ENCODE data around the gene AFAP1L1.

AFAP1L1 gene

DNA sequence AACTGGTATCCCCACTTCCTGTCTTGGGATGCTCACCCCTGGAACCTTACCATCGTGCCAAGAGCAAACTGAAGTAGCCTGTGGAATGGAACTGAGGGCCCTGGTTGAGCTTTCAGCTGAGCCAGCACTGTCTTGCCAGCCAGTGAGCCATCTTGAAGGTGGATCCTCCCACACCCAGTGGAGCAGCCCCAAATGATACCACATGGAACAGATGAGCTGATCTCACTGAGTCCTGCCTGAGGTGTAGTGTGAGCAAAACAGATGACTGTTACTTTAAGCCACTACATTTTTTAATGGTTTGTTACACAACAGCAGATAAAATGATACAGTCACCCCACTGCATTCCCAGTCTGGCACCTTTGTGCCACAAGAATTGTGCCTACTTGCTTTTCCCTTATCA, 84.0 kb downstream of the AFAP1L1 start:
- DNase-seq = no peak

GRCh38 chr5:149356391-149356790, 84.7 kb downstream of the AFAP1L1 start:
- DNase-seq = no peak

GRCh38 chr5:149357370-149358293, 86.0 kb downstream of the AFAP1L1 start, which contains the start of gene PCYOX1L:
Gene PCYOX1L, plus strand, starts transcription at chr5:149358046. Its CDS starts 23 bp downstream, at chr5:149358069.
- DNase-seq = peak; percentile 94

- peak; percentile 63 for DNase-seq
Measured at GRCh38 chr5:149358294-149358651, 86.6 kb downstream of the AFAP1L1 start.

DNA sequence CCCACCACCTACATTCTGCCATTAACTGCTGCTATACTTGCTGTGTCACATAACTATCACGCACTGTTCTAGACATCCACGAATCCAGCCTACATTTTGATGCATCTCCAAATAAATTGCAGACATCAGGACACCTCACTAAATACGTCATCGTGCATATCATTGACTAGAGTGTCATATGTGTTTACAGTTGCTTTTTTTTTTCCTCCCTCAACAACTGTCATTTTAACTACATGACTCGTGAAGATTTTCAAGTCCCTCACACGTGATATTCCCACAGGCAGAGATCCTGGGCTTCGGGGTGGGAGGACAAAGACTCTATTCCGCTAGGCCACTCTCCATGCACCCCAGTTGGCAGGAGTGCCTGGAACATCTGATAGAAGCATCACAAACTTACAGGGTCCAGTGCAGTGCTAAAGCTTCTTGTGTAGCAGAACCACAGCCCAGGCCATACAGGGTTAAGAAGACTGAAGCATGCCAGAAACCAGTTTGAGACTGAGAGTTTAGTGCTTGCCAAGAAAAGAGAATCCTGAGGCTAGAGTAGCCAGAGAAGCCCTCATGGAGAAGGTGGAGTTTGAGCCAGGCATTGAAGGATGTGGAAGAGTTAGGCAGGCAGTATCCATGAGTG, 87.3 kb downstream of the AFAP1L1 start:
- no peak for DNase-seq

DNA sequence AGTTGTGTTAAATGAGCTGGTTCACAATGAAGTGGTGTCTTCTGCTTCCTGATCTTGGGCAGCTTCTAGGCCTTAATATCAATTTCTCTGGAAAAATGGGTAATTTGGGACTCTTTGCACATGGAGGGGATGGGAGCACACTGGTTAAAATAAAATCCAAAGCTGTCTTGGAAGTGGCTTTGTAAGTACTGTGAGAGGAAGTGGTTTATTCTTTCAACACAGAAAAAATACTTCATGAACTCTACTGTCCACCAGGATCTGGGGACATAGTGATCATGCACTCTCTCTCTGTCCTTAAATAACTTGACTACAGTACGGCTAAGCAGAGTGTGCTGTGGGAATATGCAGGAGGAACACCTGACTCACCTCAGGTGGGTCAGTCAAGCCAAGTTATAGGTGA, 88.6 kb downstream of the AFAP1L1 start:
- no peak for DNase-seq

DNA sequence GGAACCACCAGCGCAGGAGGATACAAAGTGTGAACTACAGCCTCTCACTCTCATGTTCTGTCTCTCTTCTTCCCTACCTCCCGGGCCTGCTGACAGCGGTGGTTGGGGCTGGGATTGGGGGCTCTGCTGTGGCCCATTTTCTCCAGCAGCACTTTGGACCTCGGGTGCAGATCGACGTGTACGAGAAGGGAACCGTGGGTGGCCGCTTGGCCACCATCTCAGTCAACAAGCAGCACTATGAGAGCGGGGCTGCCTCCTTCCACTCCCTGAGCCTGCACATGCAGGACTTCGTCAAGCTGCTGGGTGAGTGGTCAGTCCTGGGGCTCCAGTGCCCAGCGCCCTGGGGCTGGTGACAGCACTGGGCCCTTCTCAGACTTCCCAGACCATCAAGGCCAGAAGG, 90.9 kb downstream of the AFAP1L1 start:
- DNase-seq = no peak

GRCh38 chr5:149363358-149363757, 91.7 kb downstream of the AFAP1L1 start:
- DNase-seq = no peak

- DNase-seq = no peak
Measured at GRCh38 chr5:149363936-149364335, 92.3 kb downstream of the AFAP1L1 start.

GRCh38 chr5:149364719-149365118, 93.1 kb downstream of the AFAP1L1 start:
- no peak for DNase-seq

DNA sequence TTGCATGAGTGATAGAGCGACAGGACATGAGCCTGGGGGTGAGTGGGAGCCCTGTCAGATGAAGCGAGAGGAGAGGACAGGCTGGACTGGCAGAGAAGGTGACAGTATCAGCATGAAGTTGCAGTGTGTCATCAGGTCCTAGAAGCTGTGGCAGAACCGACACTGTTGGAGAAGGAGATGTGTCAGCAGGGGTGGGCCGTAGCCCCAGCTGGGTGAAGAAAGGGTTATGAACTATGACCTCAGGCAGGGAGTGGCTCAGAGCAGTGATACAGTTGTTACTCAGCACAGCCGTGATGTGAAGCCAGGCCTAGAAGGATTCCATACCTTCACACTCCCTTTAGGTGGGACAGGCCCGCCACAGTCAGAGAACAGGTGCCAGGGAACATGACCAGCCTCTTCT, 93.8 kb downstream of the AFAP1L1 start:
- DNase-seq = no peak

GRCh38 chr5:149366169-149366729, 94.6 kb downstream of the AFAP1L1 start:
- DNase-seq = no peak

DNA sequence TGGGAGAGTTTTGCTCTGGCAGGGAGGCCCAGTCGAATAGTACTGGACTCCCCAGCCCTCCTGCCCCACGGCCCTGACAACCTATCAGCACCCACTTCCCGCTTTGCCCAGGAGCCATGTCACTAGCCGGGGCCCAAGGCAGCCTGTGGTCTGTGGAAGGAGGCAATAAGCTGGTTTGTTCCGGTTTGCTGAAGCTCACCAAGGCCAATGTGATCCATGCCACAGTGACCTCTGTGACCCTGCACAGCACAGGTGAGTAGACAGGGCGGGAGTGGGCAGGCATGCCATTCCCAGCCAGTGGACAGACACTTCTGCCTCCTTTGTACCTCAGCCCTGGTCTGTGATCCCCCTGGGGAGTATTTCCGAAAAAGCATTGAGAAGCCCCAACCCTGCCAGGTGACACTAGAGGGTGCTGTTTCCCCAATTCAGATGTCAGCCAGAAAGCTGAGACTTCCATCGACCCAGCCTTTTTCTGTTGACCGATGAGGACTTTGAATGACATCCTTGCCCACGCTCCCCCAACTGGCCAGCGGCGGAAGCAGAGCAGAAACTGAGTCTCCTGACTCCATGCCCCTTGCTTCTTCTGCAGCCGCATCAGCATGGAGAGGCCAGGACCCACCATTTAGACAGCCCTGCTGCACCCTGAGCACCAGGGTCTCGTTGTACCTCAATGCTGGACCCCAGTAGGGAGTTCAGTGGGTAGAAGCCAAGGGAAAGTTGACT, 95.8 kb downstream of the AFAP1L1 start:
- peak; percentile 75 for DNase-seq

GRCh38 chr5:149367972-149368645, 96.5 kb downstream of the AFAP1L1 start:
- DNase-seq = no peak

GRCh38 chr5:149370878-149371277, 99.2 kb downstream of the AFAP1L1 start:
- no peak for DNase-seq

DNA sequence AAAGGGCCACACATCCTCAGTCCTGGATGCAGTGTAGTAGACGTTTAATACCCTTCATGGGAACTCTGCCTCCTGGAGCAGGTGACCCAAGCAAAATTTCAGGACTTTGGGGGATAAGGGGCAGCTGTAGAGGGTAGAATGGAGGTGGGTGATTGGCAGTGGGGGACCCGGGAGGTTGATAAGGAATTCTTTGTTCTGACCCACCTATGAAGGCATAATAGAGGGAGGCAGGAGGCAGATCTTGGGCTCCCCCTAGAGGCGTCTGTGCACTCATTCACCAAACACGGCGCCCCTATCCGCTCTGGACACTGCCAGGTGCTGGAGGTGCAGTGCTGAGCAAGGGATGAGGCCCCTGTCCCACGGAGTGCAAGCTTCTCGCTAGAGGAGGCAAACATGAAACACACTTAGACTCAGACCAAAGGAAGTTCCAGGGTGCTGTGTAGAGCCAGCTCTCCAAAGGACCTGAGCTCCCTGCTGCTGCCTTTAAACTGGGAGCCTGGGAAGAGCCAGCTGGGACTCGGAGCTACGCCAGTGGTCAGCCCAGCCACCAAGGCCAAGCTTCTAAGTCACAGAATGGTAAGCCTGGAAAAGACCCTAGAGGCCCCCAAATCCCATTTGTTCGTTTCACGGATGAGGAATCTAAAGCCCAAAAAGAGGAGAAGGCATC, 99.8 kb downstream of the AFAP1L1 start:
- peak; percentile 80 for DNase-seq

DNA sequence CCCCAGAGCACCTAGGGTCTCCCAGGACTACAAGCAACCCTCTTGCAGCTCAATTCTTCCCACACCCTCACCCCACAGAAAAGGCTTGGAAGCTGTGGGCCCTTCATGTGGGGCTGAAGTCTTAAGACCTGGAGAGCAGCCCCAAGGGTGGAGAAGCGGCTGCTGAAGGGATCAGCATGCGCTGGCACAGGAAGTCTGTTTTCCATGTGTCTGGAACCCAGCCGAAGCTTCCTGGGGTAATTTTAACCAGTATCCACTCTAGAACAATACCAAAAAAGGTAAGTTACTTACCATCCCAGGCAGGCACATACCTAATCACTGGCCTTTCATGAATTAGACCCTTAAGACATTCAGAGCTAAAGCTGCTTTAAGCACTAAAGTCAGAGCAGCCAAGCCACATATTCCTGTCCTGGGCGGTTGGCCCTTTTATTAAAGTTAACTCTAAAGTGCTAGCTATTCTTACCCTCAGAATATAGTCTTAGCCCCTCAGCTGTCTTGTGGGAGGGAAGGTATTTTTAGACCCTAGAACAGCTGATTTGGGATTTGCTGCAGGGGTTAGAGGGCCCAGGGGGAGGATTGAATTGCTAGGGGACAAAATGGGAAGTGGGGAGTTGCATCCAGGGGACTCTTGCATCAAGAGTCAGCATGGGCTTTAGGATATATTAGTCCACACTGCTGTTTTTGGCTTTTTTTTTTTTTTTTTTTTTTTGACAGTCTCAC, 100.6 kb downstream of the AFAP1L1 start:
- no peak for DNase-seq

GRCh38 chr5:149372932-149373331, 101.3 kb downstream of the AFAP1L1 start:
- no peak for DNase-seq

DNA sequence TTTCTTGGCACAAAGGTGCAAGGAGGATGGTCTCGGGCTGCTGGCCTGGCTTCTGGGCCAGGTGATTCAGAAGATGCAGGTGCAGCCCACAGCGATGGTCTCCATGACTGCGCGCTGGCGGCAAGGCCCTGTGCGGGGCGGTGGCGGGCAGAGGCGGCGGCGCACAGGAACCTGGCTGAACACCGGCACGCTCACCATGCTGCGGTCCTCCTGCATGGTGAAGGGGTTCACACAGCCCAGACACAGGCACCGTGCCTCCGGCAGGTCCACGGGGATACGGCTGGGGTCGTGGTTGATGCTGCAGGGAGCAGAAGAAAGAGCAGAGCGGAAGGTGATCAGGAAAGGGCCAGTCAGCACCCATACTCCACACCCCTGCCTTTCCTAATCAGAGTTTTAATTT, 102.6 kb downstream of the AFAP1L1 start:
- no peak for DNase-seq

- no peak for DNase-seq
Measured at GRCh38 chr5:149374801-149375200, 103.1 kb downstream of the AFAP1L1 start.

DNA sequence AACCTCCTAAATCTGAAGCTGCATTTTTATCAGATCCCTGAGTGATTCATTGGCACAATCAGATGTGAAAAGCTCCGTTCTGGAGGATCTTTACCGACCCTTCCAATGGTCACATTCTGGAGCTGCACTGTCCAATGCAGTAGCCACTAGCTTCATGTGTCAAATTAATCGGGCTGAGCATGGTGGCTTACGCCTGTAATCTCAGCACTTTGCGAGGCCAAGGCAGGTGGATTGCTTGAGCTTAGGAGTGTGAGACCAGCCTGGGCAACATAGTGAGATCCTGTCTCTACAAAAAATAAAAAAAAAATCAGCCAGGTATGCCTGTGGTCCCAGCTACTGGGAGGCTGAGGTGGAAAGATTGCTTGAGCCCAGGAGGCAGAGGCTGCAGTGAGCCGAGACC, 103.8 kb downstream of the AFAP1L1 start:
- no peak for DNase-seq
